Measurements from ENCODE around the gene PLEKHG3.

DNA sequence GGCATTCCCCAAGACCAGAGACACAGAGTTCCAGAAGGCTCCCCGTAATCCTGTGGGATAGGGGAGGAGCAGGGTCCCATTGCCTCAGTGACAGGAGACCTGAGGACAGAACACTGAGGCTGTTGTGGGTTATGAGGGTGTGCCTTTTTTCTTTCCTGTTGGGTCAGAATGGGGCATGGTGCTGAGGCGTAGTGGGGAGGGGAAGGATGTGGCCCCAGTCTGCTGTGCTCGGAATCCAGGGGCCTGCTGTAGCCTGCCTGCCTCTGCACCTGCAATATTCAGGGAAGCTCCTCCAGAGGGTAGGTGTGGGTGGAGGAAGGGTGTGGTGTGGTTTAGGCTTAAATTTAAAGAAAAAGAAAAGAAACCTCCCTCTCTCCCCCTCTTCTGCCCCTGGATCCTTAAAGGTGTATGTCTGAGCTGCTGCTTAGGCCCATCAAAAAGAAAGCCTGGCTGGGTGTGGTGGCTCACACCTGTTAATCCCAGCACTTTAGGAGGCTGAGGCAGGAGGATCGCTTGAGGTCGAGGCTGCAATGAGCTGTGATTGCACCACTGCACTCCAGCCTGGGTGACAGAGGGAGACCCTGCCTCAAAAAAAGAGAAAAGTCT is 18.7 kb downstream of the PLEKHG3 start:
- TF ChIP-seq, protein P1, sequence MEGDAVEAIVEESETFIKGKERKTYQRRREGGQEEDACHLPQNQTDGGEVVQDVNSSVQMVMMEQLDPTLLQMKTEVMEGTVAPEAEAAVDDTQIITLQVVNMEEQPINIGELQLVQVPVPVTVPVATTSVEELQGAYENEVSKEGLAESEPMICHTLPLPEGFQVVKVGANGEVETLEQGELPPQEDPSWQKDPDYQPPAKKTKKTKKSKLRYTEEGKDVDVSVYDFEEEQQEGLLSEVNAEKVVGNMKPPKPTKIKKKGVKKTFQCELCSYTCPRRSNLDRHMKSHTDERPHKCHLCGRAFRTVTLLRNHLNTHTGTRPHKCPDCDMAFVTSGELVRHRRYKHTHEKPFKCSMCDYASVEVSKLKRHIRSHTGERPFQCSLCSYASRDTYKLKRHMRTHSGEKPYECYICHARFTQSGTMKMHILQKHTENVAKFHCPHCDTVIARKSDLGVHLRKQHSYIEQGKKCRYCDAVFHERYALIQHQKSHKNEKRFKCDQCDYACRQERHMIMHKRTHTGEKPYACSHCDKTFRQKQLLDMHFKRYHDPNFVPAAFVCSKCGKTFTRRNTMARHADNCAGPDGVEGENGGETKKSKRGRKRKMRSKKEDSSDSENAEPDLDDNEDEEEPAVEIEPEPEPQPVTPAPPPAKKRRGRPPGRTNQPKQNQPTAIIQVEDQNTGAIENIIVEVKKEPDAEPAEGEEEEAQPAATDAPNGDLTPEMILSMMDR (CRISPR knock-in tag; IDR thresholded peaks at IDR 0.05) = no peak
- TF ChIP-seq, protein P2, sequence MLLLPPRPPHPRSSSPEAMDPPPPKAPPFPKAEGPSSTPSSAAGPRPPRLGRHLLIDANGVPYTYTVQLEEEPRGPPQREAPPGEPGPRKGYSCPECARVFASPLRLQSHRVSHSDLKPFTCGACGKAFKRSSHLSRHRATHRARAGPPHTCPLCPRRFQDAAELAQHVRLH (CRISPR knock-in tag; IDR thresholded peaks at IDR 0.05; ENCODE audit: borderline replicate concordance, low read depth) = no peak
- no peak for TF ChIP-seq NFYB (CRISPR knock-in tag; IDR thresholded peaks at IDR 0.05)
